ENCODE data around the gene GDPD3.

DNA sequence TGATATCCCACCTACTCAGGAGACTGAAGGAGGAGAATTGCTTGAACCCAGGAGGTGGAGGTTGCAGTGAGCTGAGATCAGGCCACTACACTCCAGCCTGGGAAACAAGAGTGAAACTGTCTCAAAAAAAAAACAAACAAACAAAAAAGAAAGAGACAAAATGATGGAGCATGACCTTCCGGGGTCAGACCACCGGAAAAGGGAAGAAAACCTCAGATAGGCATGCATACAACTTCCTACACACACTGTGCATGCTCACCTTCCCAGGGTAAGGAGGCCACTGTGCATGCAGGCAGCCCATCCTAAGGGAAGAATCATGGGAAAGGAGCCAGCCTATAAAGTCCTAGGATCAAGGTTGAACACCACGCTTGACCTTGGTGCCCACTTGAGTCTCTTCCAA is 19.3 kb upstream of the GDPD3 start:
- TF ChIP-seq POLR2AphosphoS5 (IDR thresholded peaks at IDR 0.05; ENCODE audit: low read depth, low read length), result no peak
- TF ChIP-seq POLR2A (IDR thresholded peaks at IDR 0.05; ENCODE audit: low read depth, low read length), result no peak

Measured in GM12892 (cell line).